Glomerular endothelial cell (primary cell): ENCODE measurements around the gene ABHD13. TPM values are rescaled to one million over a fixed set of nuclear protein-coding genes. Genes with fewer than 3 reads are reported as not detected.
A peak's percentile ranks its signal among the peaks of the same experiment; 100 is the strongest.
"Not testable (repeated sequence)": the region's sequence is repeated elsewhere in the genome, so short reads cannot be mapped to it uniquely, and the experiment has no call there.

ENCODE experiments used
- DNase-seq: peaks from one replicate; pipeline ENCODE4 v3.0.0-alpha.2; 2011; ENCODE audit warnings: low read depth, low spot score; ENCODE audit errors: extremely low read depth
- total RNA-seq: library from RNA; depleted of rRNA; stranded (reverse); fragments of >200 nt; gene quantifications from 2 replicates; pipeline ENCODE4 v1.2.3, GENCODE V29; 2015

The ABHD13 gene
- total RNA-seq, result 7.8 and 8.7 TPM in 2 replicates

DNA sequence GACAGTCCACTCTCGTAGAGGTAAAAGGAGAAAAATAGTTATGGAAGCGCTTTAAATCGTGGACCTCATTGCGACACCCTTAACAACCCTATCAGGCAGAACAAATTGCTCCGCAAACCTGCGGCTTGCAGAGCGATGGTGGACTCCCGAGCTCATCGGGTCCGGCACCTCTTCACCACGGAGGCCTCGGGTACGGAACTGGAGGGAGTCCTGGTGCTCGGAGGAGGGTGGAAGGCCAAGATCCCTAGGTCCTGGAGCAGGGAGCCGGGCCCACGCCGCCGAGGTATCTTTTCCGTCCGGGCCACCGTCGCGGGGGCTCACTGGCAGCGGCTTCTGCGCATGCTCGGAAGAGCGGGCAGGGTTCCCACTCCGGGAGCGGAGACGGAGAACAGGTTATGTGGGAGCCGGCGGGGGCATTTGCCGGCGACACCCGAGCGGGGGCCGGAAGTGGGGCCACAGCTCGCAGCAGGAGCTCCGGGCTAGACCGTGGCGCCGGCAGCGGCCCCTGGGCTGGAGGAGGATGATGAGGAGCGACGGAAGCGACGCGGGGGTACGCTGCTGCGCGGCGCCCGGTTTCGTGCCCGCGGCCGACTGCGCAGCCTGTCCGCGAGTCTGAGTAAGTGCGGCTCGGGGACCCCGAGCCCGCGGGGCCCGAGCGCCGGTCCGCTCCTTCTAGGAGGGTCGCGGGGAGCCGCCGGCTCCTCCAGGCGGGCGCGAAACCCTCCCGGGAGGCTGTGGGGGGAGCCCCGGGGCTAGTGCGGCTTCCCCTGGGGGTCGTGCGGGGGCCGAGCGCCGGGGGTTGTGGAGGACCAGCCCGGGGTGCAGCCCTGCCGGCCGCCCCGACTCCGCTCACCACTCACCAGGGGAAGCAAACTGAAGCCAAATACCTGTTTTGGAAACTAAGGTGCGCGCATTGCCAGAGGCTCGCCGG lies at the start of gene ABHD13:
Gene ABHD13, plus strand, starts transcription at position 349 of the 931 bp plus-strand sequence. CDS start 10,827 bp downstream, outside the sequence.
- peak; percentile 39 for DNase-seq

DNA sequence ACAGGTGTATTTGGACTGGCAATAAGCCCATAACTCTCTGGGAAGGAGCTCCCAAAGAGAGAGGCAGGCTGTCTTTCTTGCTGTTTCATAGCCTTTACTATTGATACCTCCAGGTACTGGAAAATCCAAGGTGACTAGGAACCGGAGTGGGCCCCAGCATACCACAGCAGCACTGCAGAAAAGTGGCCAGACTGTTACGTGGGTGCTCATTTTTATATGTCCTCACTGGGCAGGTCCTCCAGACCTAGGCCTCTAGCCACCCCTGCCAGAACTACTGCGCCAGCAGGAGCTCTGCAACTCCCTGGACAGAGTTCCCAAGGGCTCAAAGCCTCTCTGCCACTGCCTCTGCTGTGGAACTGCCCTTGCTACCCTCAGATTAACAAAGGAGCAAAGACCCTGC lies 49.3 kb upstream of the ABHD13 start:
- DNase-seq, result no peak

DNA sequence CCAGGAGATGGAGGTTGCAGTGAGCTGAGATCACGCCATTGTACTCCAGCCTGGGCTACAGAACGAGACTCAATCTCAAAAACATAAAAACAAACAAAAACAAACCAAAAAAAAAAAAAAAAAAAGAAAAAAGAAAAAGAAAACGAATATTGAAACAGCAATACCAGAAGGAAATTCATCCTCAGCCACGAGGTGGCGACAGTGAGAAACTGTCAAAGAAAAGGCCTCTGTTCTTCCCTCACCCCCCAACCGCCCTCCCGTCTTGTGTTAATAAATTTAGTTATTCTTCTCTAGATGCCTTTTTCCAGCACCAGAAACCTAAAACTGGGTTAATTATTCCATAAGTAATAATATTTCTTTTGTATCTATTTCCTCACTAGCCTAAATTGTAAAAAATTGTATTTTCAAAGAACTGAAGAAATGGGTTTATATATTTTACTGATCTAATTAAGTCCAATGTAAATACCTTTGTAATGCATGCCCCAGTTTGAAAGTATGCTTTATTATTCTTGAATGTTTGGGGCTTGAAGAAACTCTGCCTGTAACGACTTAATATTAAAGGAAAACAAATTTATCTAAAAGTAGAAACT lies 41.4 kb upstream of the ABHD13 start:
- DNase-seq, result peak; percentile 1

DNA sequence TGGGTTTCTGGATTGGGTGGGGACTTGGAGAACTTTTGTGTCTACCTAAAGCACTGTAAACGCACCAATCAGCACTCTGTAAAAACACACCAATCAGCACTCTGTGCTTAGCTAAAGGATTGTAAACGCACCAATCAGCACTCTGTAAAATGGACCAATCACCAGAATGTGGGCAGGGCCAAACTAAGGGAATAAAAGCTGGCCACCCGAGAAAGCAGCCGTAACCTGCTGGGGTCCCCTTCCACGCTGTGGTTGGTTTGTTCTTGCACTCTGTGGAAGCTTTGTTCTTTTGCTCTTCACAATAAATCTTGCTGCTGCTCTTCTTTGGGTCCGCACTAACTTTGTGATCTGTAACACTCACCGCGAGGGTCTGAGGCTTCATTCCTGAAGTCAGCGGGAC lies 40.1 kb upstream of the ABHD13 start:
- no peak for DNase-seq

DNA sequence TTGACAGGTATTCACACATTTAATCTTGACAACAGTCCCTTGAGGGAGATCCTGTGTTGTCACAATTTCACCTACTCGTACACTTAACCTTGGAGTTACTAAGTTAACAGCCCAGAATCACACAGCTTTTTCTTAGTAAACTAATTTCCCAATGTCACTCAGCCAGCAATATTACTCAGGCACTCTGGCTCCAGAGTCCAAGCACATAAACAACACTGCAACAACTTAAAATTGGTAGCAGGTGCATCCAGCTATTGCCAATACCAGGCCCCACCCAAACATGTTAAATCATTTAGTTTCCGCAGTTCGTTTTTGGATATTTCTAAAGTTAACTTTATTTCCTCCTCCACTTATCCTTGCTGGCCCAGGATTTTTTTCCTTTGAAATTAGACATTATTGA lies 35.5 kb upstream of the ABHD13 start:
- no peak for DNase-seq

DNA sequence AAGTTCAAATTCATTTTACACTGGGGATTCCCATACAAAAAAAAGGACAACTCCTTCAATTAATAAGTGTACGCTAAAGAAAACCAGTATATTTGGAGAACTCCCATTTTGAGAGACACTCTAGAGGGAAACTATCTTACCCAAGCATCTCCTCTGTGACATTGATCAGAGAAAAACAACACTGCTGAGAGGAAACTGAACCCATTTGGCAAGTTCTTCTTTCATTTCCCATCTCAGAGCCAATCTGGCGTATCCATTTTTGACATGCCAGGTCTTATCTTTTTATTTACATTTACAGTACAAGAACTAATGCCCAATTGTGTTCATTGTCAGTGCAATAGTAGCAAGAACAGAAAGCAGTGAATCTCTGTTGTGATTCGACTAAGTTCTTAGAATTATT lies 33.0 kb upstream of the ABHD13 start:
- DNase-seq, result no peak

DNA sequence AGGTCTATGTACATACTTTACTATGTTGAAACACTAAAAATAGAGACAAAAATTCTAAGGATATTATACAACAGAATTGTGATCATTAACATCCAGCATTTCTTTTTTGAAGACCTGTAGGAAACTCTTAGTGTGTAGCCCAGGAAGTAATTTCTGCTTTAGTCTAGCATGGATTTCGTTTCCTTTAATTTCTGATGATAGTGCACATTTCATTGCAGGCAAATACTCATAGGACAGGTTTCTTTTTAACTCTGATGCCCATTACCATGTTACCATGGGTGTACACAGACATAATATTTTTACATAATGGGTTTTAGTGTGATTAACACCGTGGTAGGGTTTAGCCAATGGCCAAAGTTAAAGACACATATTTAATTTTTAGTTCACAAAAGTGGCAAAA lies 29.9 kb upstream of the ABHD13 start:
- DNase-seq, result no peak

DNA sequence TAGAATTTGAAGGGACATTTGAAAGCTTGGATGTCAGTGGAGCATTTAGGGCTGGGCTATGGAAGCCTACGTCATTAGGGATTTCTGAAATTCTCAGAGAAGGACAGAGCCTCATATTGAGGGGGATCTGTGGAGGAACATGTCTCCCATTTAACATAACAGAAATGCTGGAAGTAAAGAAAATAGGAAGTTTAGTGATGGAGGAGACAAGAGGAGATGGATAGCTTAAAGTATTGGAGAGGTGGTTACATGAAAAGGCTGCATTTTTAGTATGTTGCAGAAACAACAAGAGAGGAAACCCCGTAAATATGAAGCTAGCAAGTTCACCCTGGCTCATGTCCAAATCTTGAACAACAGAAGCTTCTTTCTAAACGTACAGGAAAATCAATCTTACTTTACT lies 27.3 kb upstream of the ABHD13 start:
- DNase-seq, result no peak

DNA sequence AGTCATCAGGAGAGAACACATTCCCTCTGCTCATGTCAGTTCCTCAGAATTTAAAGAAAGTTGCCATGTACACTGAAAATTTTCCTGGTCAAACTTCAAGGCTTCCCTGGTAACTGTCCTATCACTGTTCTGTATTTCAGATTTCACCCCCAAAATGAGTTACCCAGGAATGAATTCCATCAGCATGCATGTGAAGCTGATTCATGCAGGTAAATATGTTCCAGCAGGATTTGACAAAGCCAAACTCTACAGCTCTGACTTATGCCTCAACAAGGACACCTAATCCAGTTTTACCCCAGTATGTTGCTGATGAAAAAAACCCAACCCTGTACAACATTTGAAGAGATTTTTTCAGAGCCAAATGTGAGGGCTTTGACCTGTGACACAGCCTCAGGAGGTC lies 24.4 kb upstream of the ABHD13 start:
- DNase-seq, result no peak

DNA sequence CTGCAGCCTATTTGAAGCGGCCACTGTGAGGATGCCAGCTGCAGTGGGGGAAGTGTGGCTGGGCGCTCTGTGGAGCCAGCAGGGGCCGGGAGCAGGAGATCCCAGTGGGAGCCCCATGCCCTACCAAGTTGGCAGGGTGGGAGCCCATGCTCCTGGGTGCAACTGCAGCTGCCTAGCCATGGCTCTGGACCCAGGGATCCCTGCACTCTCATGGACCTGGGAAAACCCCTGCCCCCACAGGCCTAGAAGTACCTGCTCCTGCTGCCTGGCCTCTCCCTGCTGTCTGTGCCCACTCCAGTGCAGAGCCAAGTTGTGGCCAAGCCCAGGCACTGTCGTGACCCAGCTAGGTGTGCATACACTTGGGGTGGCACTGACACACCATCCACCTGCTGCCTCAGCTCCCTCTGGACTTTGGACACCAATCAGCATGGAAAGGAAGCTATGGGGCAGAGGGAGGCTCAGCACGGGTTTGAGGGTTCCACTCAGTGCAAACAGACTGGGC lies 23.7 kb upstream of the ABHD13 start:
- no peak for DNase-seq

DNA sequence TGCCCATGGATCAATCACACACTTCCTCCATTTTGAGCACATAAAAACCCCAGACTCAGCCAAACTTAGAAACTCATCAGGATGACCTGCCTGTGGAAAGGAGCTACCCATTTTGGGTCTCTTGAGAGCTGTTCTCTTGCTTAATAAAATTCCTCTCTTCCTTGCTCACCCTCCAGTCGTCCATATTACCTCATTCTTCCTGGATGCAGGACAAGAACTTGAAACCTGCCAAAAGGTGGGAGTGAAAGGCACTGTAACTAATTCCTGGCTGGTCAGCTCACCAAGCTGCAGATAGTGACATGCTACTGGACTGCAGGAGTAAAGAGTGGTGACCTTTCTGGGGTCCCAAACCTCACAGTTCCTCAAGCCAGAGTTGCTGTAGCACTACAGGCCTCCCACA lies 23.0 kb upstream of the ABHD13 start:
- no peak for DNase-seq

DNA sequence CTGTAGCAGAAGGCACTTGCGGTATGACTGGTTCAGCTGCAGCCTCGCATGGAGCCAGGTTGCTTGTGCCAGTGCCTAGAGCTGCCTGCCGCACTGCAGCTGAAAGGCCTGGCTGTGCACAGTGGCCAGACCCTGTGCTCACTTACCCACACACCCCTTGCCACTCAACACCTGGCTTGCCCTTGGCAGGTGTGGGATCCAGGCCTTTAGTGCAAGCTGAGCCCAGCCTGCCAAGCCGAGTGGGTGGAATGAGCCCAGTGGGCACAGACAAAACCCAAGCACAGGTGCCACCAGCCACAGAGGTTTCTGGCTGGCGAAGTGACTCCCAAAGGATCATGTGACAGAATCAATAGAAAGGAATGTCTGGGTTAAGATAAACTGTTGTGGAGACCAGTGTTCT lies 22.3 kb upstream of the ABHD13 start:
- no peak for DNase-seq

DNA sequence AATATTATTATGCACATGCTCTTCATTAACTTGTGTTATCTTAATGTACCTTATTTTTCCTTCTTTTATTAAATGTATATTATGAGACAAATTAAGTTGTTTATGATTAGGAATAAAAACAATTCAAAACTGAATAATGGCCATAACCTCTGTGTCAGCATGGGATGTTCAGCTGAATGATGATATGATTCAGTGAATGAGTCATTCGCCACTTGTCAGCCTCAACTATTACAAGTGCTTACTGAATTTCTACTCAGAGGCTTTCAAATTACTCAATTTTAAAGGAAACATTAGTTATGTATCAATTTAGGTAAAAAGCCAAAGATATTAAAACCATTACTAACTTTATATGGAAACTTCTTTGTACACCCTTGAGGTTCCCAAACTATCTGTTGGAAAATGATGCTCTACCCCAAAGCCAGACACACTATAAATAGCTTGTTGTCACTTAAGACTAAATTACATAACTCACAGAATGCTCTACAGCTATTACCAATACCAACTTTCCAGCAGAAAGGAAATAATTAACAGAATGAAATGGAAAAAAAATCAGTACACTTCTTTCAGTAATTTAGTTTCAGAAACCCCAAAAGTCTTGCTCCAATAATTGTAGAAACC lies 17.3 kb upstream of the ABHD13 start:
- DNase-seq, result no peak

DNA sequence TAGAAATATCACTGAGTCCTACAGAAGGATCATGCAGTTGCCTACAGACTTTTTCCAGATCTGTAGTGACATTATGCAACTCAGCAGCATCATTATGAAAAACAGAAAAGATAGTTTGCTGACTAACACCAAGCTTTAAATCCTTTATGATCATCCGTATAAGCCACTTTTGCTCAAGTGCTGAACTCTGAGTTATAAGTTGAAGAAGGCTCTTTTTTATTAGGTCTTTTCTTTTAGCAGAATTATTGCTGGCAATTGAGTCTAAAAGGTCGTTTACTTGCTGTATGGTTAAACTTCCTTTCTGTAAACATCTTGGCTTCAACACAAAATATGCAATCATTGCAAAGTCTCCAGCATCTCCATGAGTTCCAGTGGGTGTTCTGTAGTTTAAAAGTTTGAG lies 7.6 kb upstream of the ABHD13 start:
- no peak for DNase-seq

DNA sequence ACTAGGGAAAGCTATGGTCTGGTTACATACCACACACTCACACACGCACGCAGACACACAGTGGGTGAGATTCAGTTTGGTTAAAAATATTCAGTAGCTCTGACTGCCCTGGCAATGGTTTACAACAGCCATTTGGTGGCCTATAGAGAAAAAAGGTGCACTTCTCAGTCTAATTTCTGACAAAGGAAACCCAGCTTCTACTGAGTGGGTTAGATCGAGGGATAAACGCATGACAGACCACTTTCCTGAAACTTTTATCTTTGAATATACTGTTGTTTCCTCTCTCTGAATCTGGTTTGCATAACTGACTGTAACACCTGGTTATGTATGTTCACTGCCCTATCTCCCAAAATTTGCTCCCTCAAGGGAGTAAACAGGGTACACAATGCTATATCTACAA lies 5.3 kb upstream of the ABHD13 start:
- no peak for DNase-seq

DNA sequence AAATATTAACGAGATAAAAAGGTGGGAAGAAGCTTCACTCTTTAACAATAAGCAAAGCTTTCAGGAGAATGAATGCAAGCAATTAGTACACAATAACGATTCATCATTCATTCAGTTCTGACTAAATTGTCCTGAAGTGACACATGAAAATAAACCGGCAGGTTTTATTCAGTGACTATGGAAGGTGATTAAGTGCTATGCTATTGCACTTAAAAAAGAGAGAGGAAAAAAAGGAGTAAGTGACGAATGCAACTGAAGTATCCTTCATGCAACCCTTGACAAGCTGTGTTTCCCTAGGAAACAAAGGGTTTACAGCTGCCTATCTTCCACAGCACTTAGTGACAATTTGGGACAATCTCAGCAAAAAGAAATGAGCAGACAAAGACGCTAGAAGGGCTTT lies 4.2 kb upstream of the ABHD13 start:
- DNase-seq, result no peak

DNA sequence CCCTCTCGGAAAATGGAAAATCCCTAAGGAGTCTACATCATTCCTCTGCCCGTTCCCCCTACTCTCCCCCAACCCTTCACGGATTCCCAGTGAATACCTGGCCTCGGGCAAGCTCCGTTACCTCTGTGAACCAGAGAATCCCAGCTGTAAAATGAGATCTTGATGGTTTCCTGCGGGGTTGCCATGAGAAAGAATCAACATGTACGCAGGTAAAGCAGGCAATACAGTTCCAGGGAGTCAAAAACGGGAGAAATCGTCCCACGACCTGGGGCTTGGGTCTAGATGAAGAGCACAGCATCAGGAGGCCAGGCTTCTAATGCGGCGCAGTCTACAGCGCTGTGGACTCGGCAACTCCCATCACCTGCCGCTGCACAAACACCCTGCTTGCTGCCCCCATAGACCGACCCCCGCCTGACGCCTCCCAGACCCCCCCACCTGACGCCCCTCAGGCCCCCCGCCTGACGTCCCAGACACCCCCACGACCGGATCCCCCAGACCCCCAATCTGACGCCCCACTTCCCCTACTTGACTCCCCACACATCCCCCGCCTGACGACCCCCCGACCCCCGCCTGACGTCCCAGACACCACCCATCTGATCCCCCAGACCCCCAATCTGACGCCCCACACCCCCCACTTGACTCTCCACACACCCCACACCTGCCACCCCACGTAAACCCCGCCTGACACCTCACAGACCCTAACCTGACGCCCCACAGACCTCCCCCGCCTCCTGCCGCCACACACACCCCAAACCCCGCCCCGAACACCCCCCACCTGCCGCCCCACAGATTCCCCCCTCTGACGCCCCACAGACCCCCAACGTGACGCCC lies 3.5 kb upstream of the ABHD13 start:
- no peak for DNase-seq

DNA sequence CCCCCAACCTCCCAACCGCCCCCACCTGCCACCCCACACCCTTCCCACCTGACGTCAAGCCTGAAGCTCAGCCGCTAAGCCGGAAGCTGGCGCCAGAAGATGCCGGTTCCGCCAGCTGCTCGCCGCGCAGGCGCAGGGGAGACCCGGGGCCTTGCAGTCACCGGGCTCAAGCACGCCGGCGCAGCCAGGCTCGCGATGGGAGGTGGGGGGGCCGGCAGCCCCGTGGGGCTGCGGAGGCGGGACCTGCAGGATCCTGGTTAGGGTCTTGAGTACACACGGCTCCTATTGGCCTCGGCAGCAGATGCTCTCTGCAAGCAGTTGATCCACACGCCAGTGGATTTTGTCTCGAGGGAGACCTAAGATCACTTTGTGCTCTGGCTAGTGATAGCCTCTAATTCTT lies 2.8 kb upstream of the ABHD13 start, which contains the start of gene LIG4:
Gene LIG4, minus strand, starts transcription at position 101 of the 400 bp plus-strand sequence. CDS start 4,268 bp downstream, outside the sequence.
- peak; percentile 37 for DNase-seq

DNA sequence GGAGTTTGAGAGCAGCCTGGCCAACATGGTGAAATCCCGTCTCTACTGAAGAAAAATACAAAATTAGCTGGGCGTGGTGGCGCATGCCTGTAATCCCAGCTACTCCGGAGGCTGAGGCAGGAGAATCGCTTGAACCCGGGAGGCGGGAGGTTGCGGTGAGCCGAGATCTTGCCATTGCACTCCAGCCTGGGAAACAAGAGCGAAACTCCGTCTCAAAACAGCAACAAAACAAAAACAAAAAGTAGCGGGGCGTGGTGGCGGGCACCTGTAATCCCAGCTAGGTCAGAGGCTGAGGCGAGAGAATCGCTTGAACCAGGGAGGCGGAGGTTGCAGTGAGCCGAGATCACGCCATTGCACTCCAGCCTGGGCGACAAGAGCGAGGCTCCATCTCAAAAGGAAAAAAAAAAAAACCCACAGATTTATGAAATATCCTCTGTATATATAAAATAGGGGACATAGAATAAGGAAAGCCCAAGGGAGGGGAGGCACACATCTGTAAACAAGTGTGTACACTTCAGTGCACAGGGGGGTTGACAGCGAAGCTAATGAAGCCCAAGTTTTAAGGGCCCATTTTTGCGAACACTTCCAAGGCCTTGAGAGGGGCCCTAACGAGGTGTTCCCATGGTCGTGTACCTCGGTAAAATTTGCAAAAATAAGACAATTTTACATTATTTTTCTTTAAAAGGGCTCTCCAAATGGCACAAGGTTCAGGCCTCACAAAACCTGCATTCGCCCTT lies 717 bp upstream of the ABHD13 start:
- not testable (repeated sequence) for DNase-seq

DNA sequence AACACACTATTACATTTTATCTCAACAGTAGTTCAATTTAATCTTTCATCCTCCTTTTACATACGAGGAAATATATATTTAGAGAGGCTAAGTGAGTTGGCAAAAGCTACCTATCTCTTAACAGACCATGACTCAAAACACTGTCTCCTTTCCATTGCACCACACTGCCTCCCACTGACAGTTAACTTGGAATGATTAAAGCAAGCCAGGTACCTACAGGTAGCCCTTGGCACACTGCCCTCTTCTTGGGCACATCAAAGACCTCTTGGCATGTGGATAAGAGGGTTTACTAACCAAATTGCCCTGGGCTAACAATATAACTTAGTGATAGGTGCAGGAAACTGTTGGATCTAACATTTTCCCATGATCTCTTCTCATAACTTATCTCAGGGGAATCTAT lies 1.8 kb downstream of the ABHD13 start:
- no peak for DNase-seq
